ENCODE data around the gene RTTN. TPM values are rescaled to one million over a fixed set of nuclear protein-coding genes. Genes with fewer than 3 reads are reported as not detected.

RTTN gene
- total RNA-seq, 2 donors from 2014 or later = 6.5 to 16.7 TPM

- H3K9me3 ChIP-seq = no peaks in the 10 kb centered on the region
- H3K4me1 ChIP-seq = no peaks in the 10 kb centered on the region
- no peak overlapping the region for H3K27ac ChIP-seq
- TF ChIP-seq CTCF (IDR thresholded peaks at IDR 0.05) = no peak
- no peaks in the 10 kb centered on the region for H3K36me3 ChIP-seq
- no peak for DNase-seq
- no peak overlapping the region for H3K4me3 ChIP-seq
- no peaks in the 10 kb centered on the region for H3K27me3 ChIP-seq
- intact Hi-C loops (cut with DNase I) = no loop called here
- H3K9ac ChIP-seq (ENCODE audit: low read depth in 2 of 2, low read length in 2 of 2) = no peak overlapping the region
These were observed 159.3 kb downstream of the RTTN start for GRCh38 chr18:70046207-70046606.

- H3K4me1 ChIP-seq = no peaks in the 10 kb centered on the region
- no peak for DNase-seq
- H3K4me3 ChIP-seq = no peak overlapping the region
- no peaks in the 10 kb centered on the region for H3K9me3 ChIP-seq
- intact Hi-C loops (cut with DNase I) = no loop called here
- H3K27me3 ChIP-seq = no peaks in the 10 kb centered on the region
- no peaks in the 10 kb centered on the region for H3K36me3 ChIP-seq
- H3K9ac ChIP-seq (ENCODE audit: low read depth in 2 of 2, low read length in 2 of 2) = no peak overlapping the region
- H3K27ac ChIP-seq = no peak overlapping the region
- TF ChIP-seq CTCF (IDR thresholded peaks at IDR 0.05) = no peak
These were observed 160.9 kb downstream of the RTTN start for GRCh38 chr18:70044632-70045031.

- intact Hi-C loops (cut with DNase I) = no loop called here
These were observed 163.9 kb downstream of the RTTN start for GRCh38 chr18:70041459-70042050.

GRCh38 chr18:70039186-70039585 lies 166.3 kb downstream of the RTTN start:
- DNase-seq = no peak
- Histone ChIP-seq H3K36me3 (no peaks in the 10 kb centered on the region), H3K4me1 (no peaks in the 10 kb centered on the region), H3K27me3 (no peaks in the 10 kb centered on the region), H3K9ac (ENCODE audit: low read depth in 2 of 2, low read length in 2 of 2) (no peak overlapping the region), H3K27ac (no peak overlapping the region), H3K9me3 (no peaks in the 10 kb centered on the region), H3K4me3 (no peak overlapping the region)
- no peak for TF ChIP-seq CTCF (IDR thresholded peaks at IDR 0.05)
- intact Hi-C loops (cut with DNase I) = no loop called here

More at GRCh38 chr18:70041459-70042050, 163.9 kb downstream of the RTTN start:
- Histone ChIP-seq H3K4me3 (no peak overlapping the region), H3K4me1 (no peaks in the 10 kb centered on the region), H3K36me3 (no peaks in the 10 kb centered on the region), H3K9ac (ENCODE audit: low read depth in 2 of 2, low read length in 2 of 2) (no peak overlapping the region), H3K27ac (no peak overlapping the region), H3K9me3 (no peaks in the 10 kb centered on the region), H3K27me3 (no peaks in the 10 kb centered on the region)
- no peak for DNase-seq
- TF ChIP-seq CTCF (IDR thresholded peaks at IDR 0.05) = no peak

GRCh38 chr18:70037431-70038061 lies 167.9 kb downstream of the RTTN start:
- DNase-seq = no peak
- Histone ChIP-seq H3K36me3 (no peaks in the 10 kb centered on the region), H3K27ac (no peak overlapping the region), H3K27me3 (no peaks in the 10 kb centered on the region), H3K4me3 (no peak overlapping the region), H3K4me1 (no peaks in the 10 kb centered on the region), H3K9ac (ENCODE audit: low read depth in 2 of 2, low read length in 2 of 2) (no peak overlapping the region), H3K9me3 (no peaks in the 10 kb centered on the region)
- no peak for TF ChIP-seq CTCF (IDR thresholded peaks at IDR 0.05)
- intact Hi-C loops (cut with DNase I) = no loop called here
